Astrocyte of the hippocampus (primary cell): ENCODE measurements around the gene RNF213.

ENCODE experiments used
- DNase-seq: peaks from one replicate; pipeline ENCODE4 v3.0.0; 2011; ENCODE audit warnings: low read depth, low spot score

The RNF213 gene

DNA sequence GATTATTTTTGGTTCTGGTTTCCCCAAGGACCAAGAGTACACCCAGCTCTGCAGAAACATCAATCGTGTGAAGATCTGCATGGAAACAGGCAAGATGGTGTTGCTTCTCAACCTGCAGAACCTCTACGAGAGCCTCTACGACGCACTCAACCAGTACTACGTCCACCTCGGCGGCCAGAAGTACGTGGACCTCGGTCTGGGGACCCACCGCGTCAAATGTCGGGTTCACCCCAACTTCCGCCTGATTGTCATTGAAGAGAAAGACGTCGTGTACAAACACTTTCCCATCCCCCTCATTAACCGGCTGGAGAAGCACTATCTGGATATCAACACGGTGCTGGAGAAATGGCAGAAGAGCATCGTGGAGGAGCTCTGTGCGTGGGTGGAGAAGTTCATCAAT, 86.9 kb downstream of the RNF213 start:
- DNase-seq = no peak

DNA sequence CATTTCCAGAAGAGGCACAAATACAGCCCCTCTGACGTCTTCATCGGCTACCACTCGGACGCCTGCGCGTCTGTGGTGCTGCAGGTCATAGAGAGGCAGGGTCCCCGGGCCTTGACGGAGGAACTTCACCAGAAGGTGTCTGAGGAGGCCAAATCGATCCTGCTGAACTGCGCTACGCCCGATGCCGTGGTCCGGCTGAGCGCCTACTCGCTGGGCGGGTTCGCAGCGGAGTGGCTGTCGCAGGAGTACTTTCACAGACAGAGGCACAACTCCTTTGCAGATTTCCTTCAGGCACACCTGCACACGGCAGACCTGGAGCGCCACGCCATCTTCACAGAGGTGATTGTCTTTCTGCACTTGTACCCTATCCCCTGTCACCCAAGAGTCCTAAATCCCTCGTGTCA, 87.3 kb downstream of the RNF213 start:
- no peak for DNase-seq

DNA sequence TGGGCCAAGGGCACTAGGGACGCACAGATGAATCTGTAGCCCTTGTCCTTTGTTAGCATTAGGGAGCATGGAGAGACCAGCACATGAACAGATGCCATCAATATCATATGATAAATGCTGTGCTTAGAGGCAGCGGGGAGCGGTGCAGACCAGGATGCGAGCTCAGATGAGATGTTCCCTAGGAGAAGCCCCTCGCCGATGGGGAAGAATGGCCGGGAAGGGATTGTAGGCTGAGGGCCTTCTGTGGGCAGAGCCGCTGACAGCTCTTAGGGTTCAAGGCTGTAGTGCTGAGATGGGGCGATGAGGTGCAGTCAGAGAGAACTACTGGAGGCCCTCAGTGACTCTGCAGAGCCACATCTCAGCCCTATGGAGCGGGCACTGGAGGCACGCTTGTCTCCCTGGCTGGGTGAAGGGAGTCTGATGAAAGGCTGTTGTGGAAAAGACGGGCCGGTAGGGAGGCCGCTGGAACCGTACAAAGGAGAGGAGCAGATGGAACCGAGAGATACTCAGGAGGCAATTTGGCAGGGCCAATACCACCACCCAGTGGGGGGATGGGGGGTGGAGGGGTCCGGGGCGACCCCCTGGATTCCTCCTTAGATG, 88.0 kb downstream of the RNF213 start:
- DNase-seq = no peak

DNA sequence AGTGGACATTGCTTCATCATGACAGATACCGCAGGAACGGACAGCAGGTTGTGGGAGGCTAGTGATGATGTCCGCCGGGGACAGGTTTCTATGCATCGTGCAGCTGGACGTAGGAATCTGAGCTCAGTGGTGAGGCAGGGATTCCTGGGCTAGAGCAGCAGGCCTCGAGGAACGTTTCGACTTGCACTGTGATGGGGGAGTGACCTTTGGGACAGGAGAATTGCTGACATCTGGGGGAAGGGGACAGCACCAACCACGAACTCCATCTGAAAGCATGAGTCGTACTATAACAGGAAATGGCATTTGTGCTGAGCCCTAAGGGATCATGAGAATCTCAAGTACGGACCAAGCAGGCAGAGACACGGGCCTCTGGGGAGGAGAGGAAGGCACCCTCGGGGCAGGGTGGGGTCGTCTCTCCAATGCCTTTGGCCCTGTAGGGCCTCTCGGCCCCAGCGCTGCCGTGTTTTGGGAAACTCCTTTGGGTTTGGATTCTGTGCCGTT, 88.5 kb downstream of the RNF213 start:
- no peak for DNase-seq

DNA sequence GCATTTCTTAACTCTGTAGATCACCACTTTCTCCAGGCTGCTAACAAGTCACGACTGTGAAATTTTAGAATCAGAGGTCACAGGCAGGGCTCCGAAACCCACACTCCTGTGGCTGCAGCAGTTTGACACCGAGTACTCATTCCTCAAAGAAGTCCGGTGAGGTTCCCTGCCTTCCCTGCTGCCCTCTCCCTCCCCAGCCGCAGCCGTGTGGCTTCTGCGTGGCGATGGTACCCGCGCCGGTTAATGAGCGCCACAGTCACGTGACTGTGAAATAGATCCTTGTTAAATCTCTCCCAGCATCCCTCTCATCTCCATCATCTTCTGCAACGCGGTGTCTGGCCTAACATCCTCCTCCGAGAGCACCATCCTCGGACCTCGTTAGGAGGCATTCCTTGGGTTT, 89.1 kb downstream of the RNF213 start:
- DNase-seq = no peak

DNA sequence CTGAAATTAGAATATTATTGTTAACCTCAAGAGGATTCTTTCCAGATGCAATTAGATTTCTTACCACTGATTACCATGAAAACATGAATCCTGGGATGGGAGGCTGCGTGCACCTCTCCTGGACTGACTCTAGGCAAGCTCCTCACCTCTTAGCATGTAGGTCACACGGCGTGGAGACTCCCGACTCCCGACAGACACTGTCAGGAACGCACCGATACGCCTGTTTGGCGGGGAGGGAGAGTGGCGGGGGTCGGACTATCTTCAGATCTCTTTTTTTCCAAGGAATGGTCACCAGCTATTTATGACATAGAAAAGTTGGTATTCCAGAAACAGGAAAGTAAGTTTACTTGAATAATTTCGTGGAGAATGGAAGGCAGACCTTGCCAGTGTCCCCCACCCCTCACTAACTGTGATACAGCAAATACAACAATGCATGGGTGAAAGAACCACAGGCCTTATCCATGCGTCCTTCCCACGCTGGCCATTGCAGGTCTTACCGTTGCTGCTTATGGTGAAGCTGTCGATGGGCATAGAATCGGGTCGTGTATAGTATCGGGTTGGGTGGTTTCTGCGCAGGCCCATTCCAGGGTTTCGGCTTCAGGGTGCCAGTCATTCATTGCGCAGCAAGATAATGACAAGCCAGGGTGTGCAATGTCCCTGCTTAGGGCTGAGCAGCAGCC, 91.7 kb downstream of the RNF213 start:
- DNase-seq = no peak

DNA sequence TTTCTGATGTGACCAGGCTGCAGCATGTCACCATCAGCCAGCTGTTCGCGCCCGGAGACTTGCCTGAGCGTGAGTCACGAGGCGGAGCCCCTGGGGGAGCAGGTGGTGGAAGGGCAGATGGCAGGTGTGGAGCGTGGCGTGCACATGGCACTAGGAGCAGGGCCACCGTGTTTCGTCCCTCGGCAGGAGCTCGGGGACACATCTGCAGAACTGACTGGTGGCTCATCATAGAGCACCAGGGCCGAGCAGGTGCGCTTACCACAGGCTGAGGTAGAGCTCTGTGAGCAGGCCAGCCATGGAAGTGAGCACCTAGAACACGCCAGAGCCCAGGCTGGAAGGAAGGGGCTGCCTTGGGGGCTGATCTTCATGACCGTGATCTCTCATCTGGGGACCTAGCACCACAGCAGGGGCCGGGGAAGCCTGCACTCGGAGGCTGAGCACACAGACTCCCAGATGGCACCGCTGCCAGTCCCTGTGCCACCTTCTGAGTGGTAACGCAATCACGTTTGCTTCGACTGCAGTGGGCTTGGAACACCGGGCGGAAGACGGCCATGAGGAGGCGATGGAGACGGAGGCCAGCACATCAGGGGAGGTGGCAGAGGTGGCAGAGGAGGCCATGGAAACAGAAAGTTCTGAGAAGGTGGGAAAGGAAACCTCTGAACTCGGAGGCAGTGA, 92.5 kb downstream of the RNF213 start:
- no peak for DNase-seq

DNA sequence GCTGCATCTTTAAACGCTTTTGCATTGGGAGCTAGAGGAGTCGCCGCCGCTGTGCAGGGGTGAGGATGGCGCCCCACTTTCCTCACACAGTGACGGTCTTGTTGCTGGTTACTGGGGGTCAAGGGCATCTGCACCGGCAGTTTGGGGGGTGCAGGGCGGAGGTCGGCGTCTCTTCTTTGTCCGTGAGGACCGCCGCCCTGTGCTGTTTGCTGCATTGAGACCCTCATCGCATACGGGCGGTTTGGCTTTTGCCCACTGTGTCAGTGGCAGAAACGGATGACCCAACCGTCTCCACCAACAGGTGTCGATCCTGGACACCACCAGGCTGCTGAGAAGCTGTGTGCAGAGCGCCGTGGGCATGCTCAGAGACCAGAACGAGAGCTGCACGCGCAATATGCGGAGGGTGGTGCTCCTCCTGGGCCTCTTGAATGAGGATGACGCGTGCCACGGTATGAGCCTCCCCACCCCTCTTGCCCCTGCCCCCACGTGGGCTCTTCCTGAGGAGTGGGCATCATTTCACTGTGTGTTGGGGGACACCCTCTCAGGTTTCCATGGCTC, 93.1 kb downstream of the RNF213 start:
- no peak for DNase-seq

DNA sequence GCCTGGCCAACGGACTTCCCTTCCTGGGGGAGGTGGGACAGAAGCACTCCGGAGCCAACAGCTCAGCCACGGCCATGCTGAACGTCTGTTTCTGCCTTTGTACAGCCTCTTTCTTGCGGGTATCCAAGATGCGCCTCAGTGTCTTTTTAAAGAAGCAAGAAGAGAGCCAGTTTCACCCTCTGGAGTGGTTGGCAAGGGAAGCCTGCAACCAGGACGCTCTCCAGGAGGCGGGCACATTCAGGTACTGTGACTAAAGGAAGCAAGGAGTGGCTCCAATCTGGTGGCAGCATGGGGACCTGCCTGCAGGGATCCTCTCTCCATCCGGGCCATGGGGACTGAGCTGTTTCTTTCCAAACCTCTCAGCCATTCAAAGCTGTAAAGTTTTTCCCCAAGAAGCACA, 93.7 kb downstream of the RNF213 start:
- no peak for DNase-seq

DNA sequence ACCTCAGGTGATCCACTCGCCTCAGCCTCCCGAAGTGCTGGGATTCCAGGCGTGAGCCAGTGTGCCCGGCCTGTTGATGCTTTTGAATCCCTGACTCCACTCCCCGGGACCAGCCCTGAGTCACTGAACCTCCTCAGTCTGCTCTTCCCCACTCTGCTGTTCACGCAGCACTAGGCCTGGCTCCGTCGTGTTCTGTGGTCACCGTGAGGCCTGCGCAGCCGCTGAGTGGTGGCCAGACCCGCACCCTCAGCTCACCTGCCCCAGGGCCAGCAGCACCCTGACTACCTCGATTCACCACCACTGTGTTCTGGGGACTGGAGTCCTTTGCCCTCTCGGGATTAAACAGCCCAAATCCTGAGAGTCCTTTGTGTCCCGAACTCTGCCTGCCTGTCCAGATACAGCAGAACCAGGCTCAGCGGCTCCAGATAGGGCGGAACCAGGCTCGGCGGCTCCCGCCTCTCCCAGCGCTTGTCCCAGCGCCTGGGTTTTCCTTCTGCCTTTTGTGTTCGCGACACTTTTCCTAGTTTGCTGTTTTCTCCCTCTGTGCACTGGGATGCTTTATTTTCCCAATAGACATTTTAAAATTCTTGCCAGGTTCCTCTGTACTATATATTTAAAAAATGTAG, 95.7 kb downstream of the RNF213 start:
- DNase-seq = no peak

DNA sequence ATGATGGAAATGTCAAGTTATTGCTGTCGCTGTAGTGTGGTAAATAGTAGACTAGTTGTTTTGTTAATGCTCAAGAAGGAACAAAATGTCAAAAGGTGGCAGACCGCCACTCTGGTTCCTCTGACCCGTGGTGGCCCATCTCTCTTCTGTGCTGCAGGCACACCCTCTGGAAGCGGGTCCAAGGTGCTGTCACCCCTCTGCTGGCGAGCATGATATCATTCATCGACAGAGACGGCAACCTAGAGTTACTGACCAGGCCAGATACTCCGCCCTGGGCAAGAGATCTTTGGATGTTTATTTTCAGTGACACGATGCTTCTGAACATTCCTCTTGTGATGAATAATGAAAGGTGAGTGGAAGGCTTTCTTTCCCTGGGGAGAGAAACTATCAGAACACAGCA, 97.5 kb downstream of the RNF213 start:
- no peak for DNase-seq

DNA sequence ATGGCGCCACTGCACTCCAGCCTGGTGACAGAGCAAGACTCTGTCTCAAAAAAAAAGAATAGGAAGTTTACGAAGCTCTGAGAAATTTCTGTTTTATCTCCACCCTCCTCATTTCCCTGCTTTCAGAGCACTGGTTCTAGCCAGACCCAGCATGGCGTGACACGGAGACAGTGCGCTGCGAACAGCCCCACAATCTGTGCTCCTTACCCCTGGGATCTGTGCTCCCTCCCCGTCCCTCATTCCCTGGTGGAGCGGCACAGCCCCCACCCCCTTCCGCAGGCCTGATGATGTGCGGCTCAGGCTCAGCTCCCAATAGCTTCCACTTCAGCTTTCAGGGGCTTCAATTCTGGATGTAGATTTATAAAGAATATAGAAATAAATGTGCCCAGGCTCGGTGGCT, 98.2 kb downstream of the RNF213 start:
- DNase-seq = no peak

DNA sequence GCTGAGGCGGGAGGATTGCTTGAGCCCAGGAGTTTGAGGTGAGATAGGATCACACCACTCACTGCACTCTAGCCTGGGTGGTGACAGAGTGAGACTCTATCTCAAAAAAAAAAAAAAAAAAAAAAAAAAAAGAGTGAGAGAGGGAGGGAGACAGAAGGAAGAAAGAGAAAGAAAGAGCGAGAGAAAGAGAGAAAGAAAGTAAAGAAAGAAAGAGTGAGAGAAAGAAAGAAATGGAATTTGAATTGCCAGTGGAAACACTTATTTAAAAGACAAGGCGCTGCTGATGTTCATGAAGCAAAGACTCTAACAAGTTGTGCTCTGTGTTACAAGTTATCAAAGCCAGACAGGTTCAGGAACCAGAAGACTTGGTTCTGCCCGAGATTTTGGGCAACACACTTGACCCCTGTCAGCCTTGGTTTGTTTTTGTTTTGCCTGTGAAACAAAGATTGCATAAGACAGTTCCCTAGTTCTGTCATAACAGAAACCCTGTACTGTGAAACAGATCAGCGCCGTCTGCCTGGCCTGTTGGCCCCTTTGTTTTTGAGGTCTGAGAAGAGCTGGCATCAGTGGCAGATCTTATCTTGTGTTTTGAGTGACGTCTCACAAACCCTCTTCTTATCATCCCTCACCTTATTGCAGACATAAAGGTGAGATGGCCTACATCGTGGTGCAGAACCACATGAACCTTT, 98.9 kb downstream of the RNF213 start:
- DNase-seq = no peak

DNA sequence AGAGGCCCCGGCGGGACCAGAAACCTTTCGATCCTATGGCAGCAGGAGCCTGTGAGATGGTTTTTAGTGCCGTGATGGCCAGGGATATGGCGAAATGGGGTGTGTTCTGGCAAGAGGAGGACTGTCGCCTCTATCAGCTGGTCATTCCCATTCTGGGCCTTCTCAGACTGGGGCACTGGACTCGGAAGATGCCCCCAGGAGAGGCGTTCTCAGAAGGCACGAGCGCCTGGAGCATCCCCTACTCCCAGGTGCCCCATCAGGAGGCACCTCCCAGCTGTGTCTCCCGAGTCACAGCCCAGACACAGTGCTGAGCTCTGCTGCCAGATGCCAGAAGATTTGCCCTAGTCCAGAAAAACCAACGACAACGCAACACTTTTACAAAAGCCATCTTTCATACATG, 99.7 kb downstream of the RNF213 start:
- DNase-seq = no peak

DNA sequence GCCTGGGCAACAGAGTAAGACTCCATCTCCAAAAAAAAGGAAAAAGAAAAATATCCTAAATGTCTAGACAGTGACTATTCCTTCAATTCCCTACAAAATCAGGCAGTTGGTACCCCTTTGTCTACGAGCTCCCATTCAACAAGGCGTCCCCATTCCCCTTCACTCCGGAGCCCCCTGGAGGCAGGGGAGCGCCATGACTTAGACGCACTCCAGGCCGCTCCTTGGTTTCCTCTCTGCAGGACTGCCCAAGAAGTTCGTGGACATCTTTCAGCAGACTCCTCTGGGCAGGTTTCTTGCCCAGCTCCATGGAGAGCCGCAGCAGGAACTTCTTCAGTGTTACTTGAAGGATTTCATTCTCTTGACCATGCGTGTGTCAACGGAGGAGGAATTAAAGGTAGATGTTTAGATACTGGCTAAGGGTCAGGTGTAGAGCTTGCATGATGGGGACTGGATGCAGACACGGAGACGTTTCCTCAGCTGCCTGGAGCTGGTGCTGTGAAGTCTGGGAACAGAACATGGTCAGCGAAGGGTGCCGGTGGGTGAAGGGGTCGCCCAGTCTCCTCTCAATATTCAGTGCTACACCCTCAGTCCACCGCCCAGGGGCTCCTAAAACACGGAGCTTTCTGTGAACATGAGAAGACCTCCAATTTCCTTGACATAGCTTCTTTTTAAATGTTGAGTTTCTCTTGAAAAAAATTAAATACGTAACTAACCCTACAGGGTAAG, 101.0 kb downstream of the RNF213 start:
- DNase-seq = peak; percentile 11

DNA sequence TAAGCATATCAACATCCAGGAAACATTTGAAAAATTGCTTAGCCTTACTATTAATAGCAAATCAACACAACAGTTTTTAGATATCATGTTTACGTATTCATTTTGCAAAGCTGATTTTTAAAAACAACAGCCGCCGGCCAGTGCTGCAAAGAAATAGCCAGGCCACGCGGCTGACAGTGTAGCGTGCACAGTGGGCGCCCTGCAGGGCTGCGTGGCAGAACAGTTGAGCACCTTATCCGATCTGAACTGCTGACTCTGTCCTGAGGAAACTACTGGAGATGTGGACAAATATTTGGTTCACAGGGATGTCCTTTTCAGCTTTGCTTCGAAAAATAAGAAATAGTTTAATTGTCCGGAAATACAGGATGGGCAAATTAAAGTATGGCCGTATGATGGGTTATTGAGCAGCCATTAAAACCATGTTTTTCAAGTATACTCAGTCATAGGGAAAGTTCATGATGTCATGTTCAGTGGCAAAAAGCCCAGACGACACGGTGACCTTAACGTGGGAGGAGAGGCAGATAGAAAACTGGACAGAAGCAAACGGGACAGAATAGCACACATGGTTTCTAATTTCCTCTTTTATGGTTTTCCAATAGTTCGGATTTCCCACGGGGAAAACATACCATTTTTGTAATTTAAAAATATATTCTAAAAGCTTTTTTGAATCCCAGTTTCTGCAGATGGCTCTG, 101.9 kb downstream of the RNF213 start:
- DNase-seq = no peak

DNA sequence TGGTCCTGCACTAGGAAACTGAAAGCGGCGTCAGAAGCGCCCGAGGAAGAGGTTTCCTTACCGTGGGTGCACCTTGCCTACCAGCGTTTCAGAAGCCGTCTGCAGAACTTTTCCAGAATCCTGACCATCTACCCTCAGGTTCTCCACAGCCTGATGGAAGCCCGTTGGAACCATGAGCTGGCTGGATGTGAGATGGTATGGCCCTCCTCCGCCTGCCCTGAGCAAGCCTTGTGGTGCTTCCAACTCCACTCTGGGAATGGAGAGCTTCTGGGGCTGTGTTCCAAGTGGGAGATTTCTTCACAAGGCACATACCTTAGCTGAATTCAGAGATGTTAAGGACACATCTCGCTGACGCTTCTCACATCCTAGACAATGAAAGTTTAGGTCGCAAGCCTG, 102.5 kb downstream of the RNF213 start:
- DNase-seq = no peak

DNA sequence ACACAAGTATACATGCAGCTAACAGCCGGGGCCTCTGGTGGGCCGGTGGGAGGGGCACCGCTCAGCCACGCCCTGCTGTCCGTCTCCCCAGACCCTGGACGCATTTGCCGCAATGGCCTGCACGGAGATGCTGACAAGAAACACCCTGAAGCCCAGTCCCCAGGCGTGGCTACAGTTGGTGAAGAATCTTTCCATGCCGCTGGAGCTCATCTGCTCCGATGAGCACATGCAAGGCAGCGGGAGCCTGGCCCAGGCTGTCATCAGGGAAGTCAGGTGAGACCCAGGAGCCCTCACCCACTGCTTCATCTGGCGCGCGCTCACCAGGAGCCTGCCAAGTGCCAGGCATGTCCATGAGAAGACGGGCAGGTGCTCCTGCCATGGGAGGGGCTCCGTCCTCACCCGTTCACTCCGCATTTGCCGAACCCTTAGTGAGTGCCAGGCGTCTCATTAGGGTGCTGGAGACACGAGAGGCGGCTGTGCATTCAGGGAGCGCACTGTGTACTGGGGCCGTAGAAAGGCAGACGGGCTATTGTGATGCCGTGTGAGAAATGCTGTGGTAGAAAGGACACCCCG, 103.0 kb downstream of the RNF213 start:
- no peak for DNase-seq

DNA sequence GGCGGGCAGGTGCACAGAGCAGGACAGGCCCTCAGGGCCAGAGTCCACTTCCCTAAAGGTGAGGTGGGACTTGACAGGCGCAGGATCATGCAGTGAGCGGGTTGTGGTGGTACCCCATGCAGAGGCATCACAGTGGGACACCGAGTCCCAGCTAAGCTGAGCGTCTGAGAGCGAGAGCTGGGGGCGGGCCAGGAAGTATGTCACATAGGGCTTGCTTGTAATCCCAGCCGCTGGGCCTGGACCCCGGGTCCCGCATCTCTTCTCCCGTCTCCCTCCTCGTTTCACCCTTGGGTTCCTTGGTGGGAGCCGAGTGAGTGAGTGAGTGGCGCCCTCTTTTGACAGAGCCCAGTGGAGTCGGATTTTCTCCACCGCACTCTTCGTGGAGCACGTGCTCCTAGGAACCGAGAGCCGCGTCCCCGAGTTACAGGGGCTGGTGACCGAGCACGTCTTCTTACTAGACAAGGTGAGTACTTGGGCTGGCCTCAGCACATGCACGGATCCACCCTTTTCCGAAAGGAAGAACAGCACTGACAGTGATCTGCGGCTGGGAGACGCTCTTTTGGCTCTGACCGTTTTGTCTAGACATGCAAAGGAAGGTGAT, 103.5 kb downstream of the RNF213 start:
- peak; percentile 19 for DNase-seq
